ENCODE measurements around the gene CCDC121.

CCDC121 gene

GRCh38 chr2:27581417-27582128 is 47.2 kb downstream of the CCDC121 start:
- no peak for DNase-seq
